ENCODE measurements around the gene PSMD5.

GRCh38 chr9:120869360-120869687, 26.6 kb upstream of the PSMD5 start:
- no peak for TF ChIP-seq ZFP30 (CRISPR knock-in tag; IDR thresholded peaks at IDR 0.05)
- no peak for TF ChIP-seq PATZ1 (CRISPR knock-in tag; IDR thresholded peaks at IDR 0.05; ENCODE audit: borderline replicate concordance)

All from SK-N-SH treated with all-trans-retinoic acid at 6 μM for 48 hours (cell line).